ENCODE results near the gene FN1. TPM values are rescaled to one million over a fixed set of nuclear protein-coding genes. Genes with fewer than 3 reads are reported as not detected.
"Not testable (repeated sequence)": the region's sequence is repeated elsewhere in the genome, so short reads cannot be mapped to it uniquely, and the experiment has no call there.

The FN1 gene
- total and polyA plus RNA-seq, 3 donors from 2014 or later = 36.8 to 245 (median 66.3) TPM

- TF ChIP-seq POLR2A (IDR thresholded peaks at IDR 0.05) (no peak), CTCF (IDR thresholded peaks at IDR 0.05) (no peak)
- no peak for DNase-seq
- Histone ChIP-seq H3K9me3 (no peaks in the 10 kb centered on the region), H3K27me3 (no peaks in the 10 kb centered on the region), H3K36me3 (ENCODE audit: low read depth, missing control alignments) (no peaks in the 10 kb centered on the region), H3K4me3 (no peak overlapping the region), H3K27ac (no peak overlapping the region), H3K4me1 (no peaks in the 10 kb centered on the region)
- intact Hi-C loops (cut with DNase I; ENCODE audit: low total_unique reads) = no loop called here
- 65 to 69% methylated on average over 3 of the region's 3 CpGs for WGBS, 2 donors
These were observed 21.2 kb downstream of the FN1 start for GRCh38 chr2:215414674-215415073.

- no peak overlapping the region for H3K27ac ChIP-seq
- no peaks in the 10 kb centered on the region for H3K27me3 ChIP-seq
- WGBS, 2 donors = 97 to 98% methylated on average over 1 of the region's 1 CpG
- H3K4me1 ChIP-seq = no peaks in the 10 kb centered on the region
- no peak for DNase-seq
- TF ChIP-seq CTCF (IDR thresholded peaks at IDR 0.05) (no peak), POLR2A (IDR thresholded peaks at IDR 0.05) (no peak)
- no peaks in the 10 kb centered on the region for H3K36me3 ChIP-seq (ENCODE audit: low read depth, missing control alignments)
- intact Hi-C loops (cut with DNase I; ENCODE audit: low total_unique reads) = no loop called here
- H3K4me3 ChIP-seq = no peak overlapping the region
- H3K9me3 ChIP-seq = no peaks in the 10 kb centered on the region
These were observed 21.9 kb downstream of the FN1 start for GRCh38 chr2:215413974-215414373.

DNA sequence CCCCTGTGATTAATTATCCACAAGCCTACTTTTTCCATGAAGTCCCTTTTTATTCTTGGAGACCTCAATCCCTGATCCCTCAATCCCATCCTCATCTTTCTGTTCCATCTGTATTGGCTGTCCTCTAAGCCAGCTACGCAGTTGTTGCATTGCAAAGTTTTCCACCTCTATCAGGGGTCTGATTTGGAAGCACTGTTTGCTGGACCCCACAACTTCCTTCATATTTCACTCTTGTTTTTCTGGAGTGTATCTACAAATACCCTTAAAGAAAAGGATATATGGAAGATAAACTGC lies 22.4 kb downstream of the FN1 start:
- H3K27me3 ChIP-seq = no peaks in the 10 kb centered on the region
- no peak overlapping the region for H3K4me3 ChIP-seq
- H3K36me3 ChIP-seq (ENCODE audit: low read depth, missing control alignments) = no peaks in the 10 kb centered on the region
- H3K27ac ChIP-seq = no peak overlapping the region
- intact Hi-C loops (cut with DNase I; ENCODE audit: low total_unique reads) = no loop called here
- H3K4me1 ChIP-seq = no peaks in the 10 kb centered on the region
- TF ChIP-seq CTCF (IDR thresholded peaks at IDR 0.05) (no peak), POLR2A (IDR thresholded peaks at IDR 0.05) (no peak)
- H3K9me3 ChIP-seq = no peaks in the 10 kb centered on the region
- WGBS, 2 donors = 92% methylated on average over 1 of the region's 1 CpG
- DNase-seq = no peak

DNA sequence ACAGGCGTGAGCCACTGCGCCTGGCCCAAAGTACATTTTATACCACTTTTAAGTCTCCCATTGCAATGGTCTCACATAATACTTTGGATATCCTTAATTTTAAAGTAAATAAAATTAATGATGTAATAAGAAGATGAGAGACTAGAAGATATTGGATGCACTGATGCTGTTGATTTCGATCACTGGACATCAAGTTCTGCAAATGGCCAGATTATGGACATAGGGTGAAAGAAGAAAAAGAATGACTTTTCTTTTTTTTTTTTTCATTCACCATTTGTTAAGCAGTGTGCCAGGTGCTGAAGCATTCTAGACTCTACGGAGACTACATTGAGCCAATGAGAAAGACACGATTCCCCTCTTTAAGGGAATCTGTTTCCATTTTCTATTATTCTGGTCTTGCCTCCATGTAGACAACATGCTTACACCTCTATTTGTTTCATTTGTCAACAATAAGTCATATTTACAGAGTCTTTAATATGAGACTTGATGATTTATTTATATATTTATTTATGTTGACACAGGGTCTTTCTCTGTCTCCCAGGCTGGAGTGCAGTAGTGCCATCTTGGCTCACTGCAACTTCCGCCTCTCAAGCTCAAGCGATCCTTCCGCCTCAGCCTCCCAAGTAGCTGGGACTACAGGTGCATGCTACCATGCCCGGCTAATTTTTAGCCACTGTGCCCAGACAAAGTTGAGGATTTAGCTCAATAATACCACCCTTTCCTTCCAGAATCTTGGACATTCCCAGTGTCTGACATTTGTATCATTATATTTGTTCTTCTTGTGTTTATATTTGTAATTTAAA lies 23.7 kb downstream of the FN1 start:
- H3K36me3 ChIP-seq (ENCODE audit: low read depth, missing control alignments) = no peaks in the 10 kb centered on the region
- intact Hi-C loops (cut with DNase I; ENCODE audit: low total_unique reads) = no loop called here
- no peak for DNase-seq
- 92 to 94% methylated on average over 9 of the region's 9 CpGs for WGBS, 2 donors
- H3K27me3 ChIP-seq = no peaks in the 10 kb centered on the region
- H3K27ac ChIP-seq = no peak overlapping the region
- no peaks in the 10 kb centered on the region for H3K4me1 ChIP-seq
- H3K9me3 ChIP-seq = no peaks in the 10 kb centered on the region
- no peak overlapping the region for H3K4me3 ChIP-seq
- no peak for TF ChIP-seq CTCF (IDR thresholded peaks at IDR 0.05)

DNA sequence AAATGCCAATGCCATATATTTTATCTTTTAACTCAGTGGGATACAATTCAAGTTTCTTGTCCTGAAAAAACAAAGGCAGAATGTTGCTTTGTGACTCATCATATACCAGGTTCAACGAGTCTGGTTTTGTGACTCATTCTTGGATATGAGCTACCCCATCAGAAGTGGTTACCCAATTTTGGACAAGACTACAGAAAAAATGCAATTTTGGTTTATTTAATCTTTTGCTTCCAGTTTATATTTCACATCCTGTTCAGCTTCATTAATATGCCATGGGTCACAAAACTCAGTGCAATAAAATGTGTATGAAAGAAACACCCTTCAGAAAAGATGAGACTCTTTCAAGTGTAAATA lies 25.0 kb downstream of the FN1 start:
- Histone ChIP-seq H3K36me3 (ENCODE audit: low read depth, missing control alignments) (no peaks in the 10 kb centered on the region), H3K4me3 (no peak overlapping the region), H3K27ac (no peak overlapping the region), H3K27me3 (no peaks in the 10 kb centered on the region), H3K9me3 (no peaks in the 10 kb centered on the region), H3K4me1 (no peaks in the 10 kb centered on the region)
- WGBS, 2 donors = 38 to 52% methylated on average over 1 of the region's 1 CpG
- intact Hi-C loops (cut with DNase I; ENCODE audit: low total_unique reads) = no loop called here
- no peak for DNase-seq
- no peak for TF ChIP-seq POLR2A (IDR thresholded peaks at IDR 0.05)
- TF ChIP-seq CTCF (IDR thresholded peaks at IDR 0.05) = no peak

- DNase-seq; H3K4me3 ChIP-seq; H3K27ac ChIP-seq; H3K27me3 ChIP-seq; H3K9me3 ChIP-seq; H3K36me3 ChIP-seq (ENCODE audit: low read depth, missing control alignments); intact Hi-C loops (cut with DNase I; ENCODE audit: low total_unique reads); H3K4me1 ChIP-seq: not testable (repeated sequence)
- WGBS, 2 donors = 90 to 98% methylated on average over 13 of the region's 13 CpGs
These were observed 25.5 kb downstream of the FN1 start for GRCh38 chr2:215410181-215410931.

All from testis (tissue), 3 donors.